H1 (cell line): Measurements from ENCODE around the gene IRF2BP1. TPM values are rescaled to one million over a fixed set of nuclear protein-coding genes. Genes with fewer than 3 reads are reported as not detected.

Source experiments
- CTCF ChIA-PET: fragments of 300-600 bp; sonication (Branson Sonifier 250); formaldehyde crosslinking; loops from one replicate; lab custom pipeline; 2021; ENCODE audit not compliant: partially characterized antibody; lab: Charles Lee
- POLR2A ChIA-PET: fragments of 300-600 bp; sonication (Branson Sonifier 250); formaldehyde crosslinking; loops from one replicate; lab custom pipeline; 2021; ENCODE audit warnings: inconsistent platforms; ENCODE audit not compliant: partially characterized antibody; lab: Charles Lee
- DNase-seq, 2 experiments: peaks; one replicate each; pipeline versions ENCODE4 v3.0.0 to v3.0.0-alpha.2; 2010 to 2022; ENCODE audit warnings: low spot score in 2 of 2, low read depth in 1 of 2, mixed read lengths in 1 of 2
- FAIRE-seq: peaks from 2 replicates; lab custom pipeline; 2011; peaks lifted over from hg19 to GRCh38; lab: Jason Lieb, UNC
- H2AFZ ChIP-seq: 2 replicates; pipeline ENCODE4 v1.8.1; 2012; ENCODE audit warnings: low read length, inconsistent platforms
- H2AK5ac ChIP-seq: 2 replicates; pipeline ENCODE4 v1.6.1; 2013; ENCODE audit warnings: low read depth, low read length
- H2BK120ac ChIP-seq: replicated peaks from 2 replicates; pipeline ENCODE3; 2013; ENCODE audit warnings: low read depth, low read length, inconsistent platforms
- H2BK12ac ChIP-seq: 2 replicates; pipeline ENCODE4 v1.6.1; 2013; ENCODE audit warnings: low read depth, low read length
- H2BK15ac ChIP-seq: 2 replicates; pipeline ENCODE4 v1.6.1; 2013; ENCODE audit warnings: low read length
- H2BK20ac ChIP-seq: 2 replicates; pipeline ENCODE4 v1.6.1; 2013; ENCODE audit warnings: low read length
- H2BK5ac ChIP-seq: 2 replicates; pipeline ENCODE4 v1.6.1; 2013; ENCODE audit warnings: low read depth, low read length
- H3K14ac ChIP-seq: 2 replicates; pipeline ENCODE4 v1.6.1; 2013; ENCODE audit warnings: inconsistent platforms; ENCODE audit not compliant: insufficient read length
- H3K18ac ChIP-seq: 2 replicates; pipeline ENCODE4 v1.6.1; 2013; ENCODE audit warnings: low read length; ENCODE audit errors: extremely low read depth
- H3K23ac ChIP-seq: 2 replicates; pipeline ENCODE4 v1.6.1; 2013; ENCODE audit warnings: inconsistent platforms; ENCODE audit not compliant: insufficient read length
- H3K23me2 ChIP-seq: 2 replicates; pipeline ENCODE4 v1.6.1; 2013; ENCODE audit warnings: low read depth, low read length
- H3K27ac ChIP-seq: 2 replicates; pipeline ENCODE4 v1.6.1; 2011; ENCODE audit warnings: low read depth, low read length, inconsistent platforms
- H3K27me3 ChIP-seq, 4 experiments: replicated peaks in 1 of 4; 1 replicate in 1 of 4; 2 replicates in 3 of 4; pipeline versions ENCODE4 v1.6.1 to v1.8.1; 2011 to 2013; ENCODE audit warnings: low read length in 3 of 4, mild to moderate bottlenecking in 3 of 4, inconsistent platforms in 2 of 4, mixed read lengths in 2 of 4, moderate library complexity in 1 of 4; ENCODE audit not compliant: control insufficient read depth in 3 of 4, insufficient read depth in 3 of 4; ENCODE audit errors: extremely low read depth in 1 of 4
- H3K36me3 ChIP-seq, 4 experiments: 2 replicates each; pipeline versions ENCODE4 v1.6.1 to v1.8.1; 2011 to 2013; ENCODE audit warnings: mild to moderate bottlenecking in 4 of 4, low read length in 3 of 4, moderate library complexity in 2 of 4, control low read depth in 1 of 4, inconsistent platforms in 1 of 4; ENCODE audit not compliant: insufficient read depth in 4 of 4, control insufficient read depth in 2 of 4
- H3K4ac ChIP-seq: replicated peaks from 2 replicates; pipeline ENCODE3; 2013; ENCODE audit warnings: low read length, low read depth, mixed read lengths, inconsistent platforms; ENCODE audit not compliant: insufficient read length
- H3K4me1 ChIP-seq, 4 experiments: replicated peaks in 1 of 4; 1 replicate in 1 of 4; 2 replicates in 3 of 4; pipeline versions ENCODE4 v1.6.1 to v1.8.1; 2011 to 2013; ENCODE audit warnings: low read length in 3 of 4, inconsistent platforms in 2 of 4, mixed read lengths in 1 of 4; ENCODE audit not compliant: insufficient read depth in 4 of 4, control insufficient read depth in 3 of 4
- H3K4me2 ChIP-seq, 2 experiments: 2 replicates each; pipeline versions ENCODE4 v1.6.1 to v1.8.1; 2011 to 2013; ENCODE audit warnings: low read depth in 2 of 2, low read length in 2 of 2, control low read depth in 1 of 2, inconsistent platforms in 1 of 2, mild to moderate bottlenecking in 1 of 2; ENCODE audit not compliant: insufficient read depth in 1 of 2
- H3K4me3 ChIP-seq, 4 experiments: fragments of 200-600, 300-600 bp in 1 of 4; sonication (generic), shearing (Covaris generic), sonication (Bioruptor Twin) in 1 of 4; 2 replicates each; pipeline versions ENCODE4 v1.5.1 to v1.8.1; 2011 to 2016; ENCODE audit warnings: low read length in 4 of 4, low read depth in 3 of 4, control low read depth in 2 of 4, inconsistent platforms in 2 of 4, mild to moderate bottlenecking in 2 of 4, mixed read lengths in 1 of 4, moderate library complexity in 1 of 4; ENCODE audit not compliant: insufficient read depth in 2 of 4; ENCODE audit errors: extremely low read depth in 1 of 4
- H3K56ac ChIP-seq: replicated peaks from 2 replicates; pipeline ENCODE3; 2013; ENCODE audit warnings: low read depth, mild to moderate bottlenecking, mixed read lengths, low read length, inconsistent platforms; ENCODE audit not compliant: insufficient read length
- H3K79me1 ChIP-seq: 2 replicates; pipeline ENCODE4 v1.6.1; 2013; ENCODE audit warnings: low read depth, low read length, control low read depth
- H3K79me2 ChIP-seq, 2 experiments: 2 replicates each; pipeline versions ENCODE4 v1.6.1 to v1.8.1; 2012 to 2013; ENCODE audit warnings: low read length in 2 of 2, mild to moderate bottlenecking in 2 of 2, inconsistent platforms in 1 of 2; ENCODE audit not compliant: insufficient read depth in 2 of 2, control insufficient read depth in 1 of 2
- H3K9ac ChIP-seq, 4 experiments: replicated peaks in 1 of 4; 1 replicate in 1 of 4; 2 replicates in 3 of 4; pipeline versions ENCODE4 v1.6.1 to v1.8.1; 2011 to 2013; ENCODE audit warnings: low read depth in 3 of 4, low read length in 3 of 4, control low read depth in 2 of 4, mild to moderate bottlenecking in 2 of 4, moderate library complexity in 2 of 4, inconsistent platforms in 1 of 4; ENCODE audit errors: extremely low read depth in 1 of 4
- H3K9me3 ChIP-seq, 2 experiments: 2 replicates each; pipeline versions ENCODE4 v1.6.1 to v1.8.1; 2012 to 2013; ENCODE audit warnings: mild to moderate bottlenecking in 2 of 2, moderate library complexity in 2 of 2, control low read depth in 1 of 2, inconsistent platforms in 1 of 2, low read depth in 1 of 2, low read length in 1 of 2, mixed read lengths in 1 of 2; ENCODE audit not compliant: insufficient read depth in 2 of 2
- H4K20me1 ChIP-seq, 2 experiments: replicated peaks in 1 of 2; 2 replicates each; pipeline versions ENCODE3 to v1.8.1; 2011 to 2013; ENCODE audit warnings: inconsistent platforms in 2 of 2, low read length in 2 of 2, mild to moderate bottlenecking in 1 of 2; ENCODE audit not compliant: insufficient read depth in 2 of 2, control insufficient read depth in 1 of 2
- H4K5ac ChIP-seq: 2 replicates; pipeline ENCODE4 v1.6.1; 2013; ENCODE audit warnings: low read length, low read depth, mixed read lengths, inconsistent platforms; ENCODE audit not compliant: insufficient read length
- H4K8ac ChIP-seq: 2 replicates; pipeline ENCODE4 v1.8.0; 2013; ENCODE audit warnings: mild to moderate bottlenecking, moderate library complexity, low read length, inconsistent platforms; ENCODE audit not compliant: insufficient read depth; ENCODE audit errors: extremely low read depth
- H4K91ac ChIP-seq: replicated peaks from 2 replicates; pipeline ENCODE3; 2013; ENCODE audit warnings: low read length, mixed read lengths, inconsistent platforms; ENCODE audit not compliant: insufficient read length
- CBX5 ChIP-seq: fragments of 300-800, 300-1000 bp; sonication (generic); IDR thresholded peaks from 2 replicates; pipeline ENCODE4 v1.7.1; 2016; ENCODE audit warnings: antibody characterized with exemption, low read length, low read depth
- GTF2F1 ChIP-seq: IDR thresholded peaks from 2 replicates; pipeline ENCODE4 v1.6.1; 2012; ENCODE audit warnings: low read depth, low read length, improper control_type of control experiment, borderline replicate concordance
- KDM1A ChIP-seq: fragments of 200-600, 300-600 bp; sonication (generic); IDR thresholded peaks from 2 replicates; pipeline ENCODE4 v1.7.1; 2016; ENCODE audit warnings: mild to moderate bottlenecking, low read length, borderline replicate concordance
- KDM4A ChIP-seq: IDR thresholded peaks from one replicate; pipeline ENCODE4 v1.7.1; 2012; ENCODE audit warnings: low read depth, mild to moderate bottlenecking, moderate library complexity, low read length, inconsistent platforms; ENCODE audit not compliant: severe bottlenecking
- MAX ChIP-seq: IDR thresholded peaks from 2 replicates; pipeline ENCODE4 v1.6.1; 2012; ENCODE audit warnings: inconsistent platforms
- SAP30 ChIP-seq: fragments of 300-600 bp; sonication (generic); IDR thresholded peaks from 2 replicates; pipeline ENCODE4 v1.7.1; 2012; ENCODE audit warnings: low read length, moderate library complexity, mild to moderate bottlenecking, inconsistent platforms; ENCODE audit not compliant: insufficient read depth, insufficient replicate concordance
- SIN3A ChIP-seq, 2 experiments: IDR thresholded peaks in 1 of 2; conservative IDR thresholded peaks in 1 of 2; 2 replicates each; pipeline ENCODE4 v1.6.1; 2011 to 2012; ENCODE audit warnings: low read length in 2 of 2, improper control_type of control experiment in 1 of 2, low read depth in 1 of 2, mild to moderate bottlenecking in 1 of 2
- SIRT6 ChIP-seq: IDR thresholded peaks from one replicate; pipeline ENCODE4 v1.7.1; 2012; ENCODE audit warnings: low read length, inconsistent platforms
- SIX5 ChIP-seq: IDR thresholded peaks from 2 replicates; pipeline ENCODE4 v1.6.1; 2011; ENCODE audit warnings: mild to moderate bottlenecking, low read depth, low read length
- SP4 ChIP-seq: IDR thresholded peaks from 2 replicates; pipeline ENCODE4 v1.6.1; 2012; ENCODE audit warnings: low read length, inconsistent platforms
- TAF1 ChIP-seq: IDR thresholded peaks from 2 replicates; pipeline ENCODE4 v1.6.1; 2011; ENCODE audit warnings: mild to moderate bottlenecking, low read depth, low read length
- TAF7 ChIP-seq: optimal IDR thresholded peaks from 2 replicates; pipeline ENCODE3; 2011; ENCODE audit warnings: low read depth, mild to moderate bottlenecking, inconsistent platforms, low read length, moderate library complexity, borderline replicate concordance
- YY1 ChIP-seq: IDR thresholded peaks from 2 replicates; pipeline ENCODE4 v1.6.1; 2011; ENCODE audit warnings: low read depth, mild to moderate bottlenecking, low read length
- WGBS, 2 experiments: shearing (Covaris generic) in 1 of 2; methylation state at CpG; one replicate each; pipeline versions ENCODE4 v1.1.6 to v1.1.7; 2013 to 2015; ENCODE audit warnings: low lambda C conversion rate in 2 of 2, mixed read lengths in 2 of 2, inconsistent platforms in 1 of 2, low coverage in 1 of 2, missing lambda C conversion rate in 1 of 2; ENCODE audit not compliant: insufficient replicate concordance in 2 of 2, insufficient coverage in 1 of 2, insufficient read length in 1 of 2; ENCODE audit errors: extremely low coverage in 1 of 2, missing lambda C conversion rate in 1 of 2; 5-methylcytosine and 5-hydroxymethylcytosine counted together
- polyA plus RNA-seq, 7 experiments: library from polyadenylated mRNA; depleted of rRNA in 3 of 7; stranded (reverse) in 5 of 7; unstranded in 2 of 7; fragments of >200 nt in 5 of 7; fragments of 200-250 nt in 2 of 7; gene quantifications; 1 replicate in 5 of 7; 2 replicates in 1 of 7; 4 replicates in 1 of 7; pipeline versions ENCODE4 v1.2.1 to v1.2.3, GENCODE V29; 2011 to 2013; ENCODE audit warnings: missing spikeins in 2 of 7, mixed read lengths in 2 of 7
- total RNA-seq: library from RNA; stranded (reverse); fragmentation: NEBNext Ultra II Directional; extraction: Animal tissue kit (Norgen Biotek cat#: 25700); gene quantifications from 2 replicates; pipeline ENCODE4 v1.2.1, GENCODE V29; 2021

The IRF2BP1 gene
- total and polyA plus RNA-seq, 2 of the 8 experiments (the other 6 are each of a cell fraction or from before 2014, with no cell fraction given): 12.1 to 24.4 TPM

GRCh38 chr19:45917421-45918091 lies 31.6 kb upstream of the IRF2BP1 start:
- H3K9me3 ChIP-seq: no peaks in the 10 kb centered on the region
- DNase-seq: no peak
- POLR2A ChIA-PET: interaction anchor here (1.0 kb wide), 1 partner anchor 54 kb away, joined by 3 read pairs; no protein-coding TSS in a partner anchor
- no peak overlapping the region for H2AK5ac ChIP-seq
- no peak overlapping the region for H2BK12ac ChIP-seq
- H3K36me3 ChIP-seq: no peaks in the 10 kb centered on the region
- H2AFZ ChIP-seq: no peak overlapping the region
- no peaks in the 10 kb centered on the region for H3K27me3 ChIP-seq
- no peaks in the 10 kb centered on the region for H4K20me1 ChIP-seq
- no peak overlapping the region for H2BK5ac ChIP-seq
- no peak overlapping the region for H2BK15ac ChIP-seq
- no peak for FAIRE-seq
- H2BK20ac ChIP-seq: no peak overlapping the region
- H4K5ac ChIP-seq: no peak overlapping the region
- no peak overlapping the region for H2BK120ac ChIP-seq
- H3K18ac ChIP-seq: no peak overlapping the region
- H3K4me1 ChIP-seq: peaks cover 0 to 3% (median 0%) of the 10 kb centered on the region in 4 experiments; a peak in 4 of 7 replicates
- CTCF ChIA-PET: interaction anchor here (0.6 to 1.0 kb wide), 2 partner anchors 14 to 113 kb away, joined by 3 to 5 read pairs; no protein-coding TSS in a partner anchor
- H3K14ac ChIP-seq: no peak overlapping the region
- H4K91ac ChIP-seq: no peak overlapping the region
- no peak overlapping the region for H3K9ac ChIP-seq
- WGBS, 2 experiments: 93% methylated on average over 4 of the region's 4 CpGs; no CpG with 5 or more reads in 1 of the 2 experiments
- H3K27ac ChIP-seq: no peak overlapping the region
- no peak overlapping the region for H3K23ac ChIP-seq
- no peaks in the 10 kb centered on the region for H3K79me2 ChIP-seq
- H3K79me1 ChIP-seq: no peaks in the 10 kb centered on the region
- no peaks in the 10 kb centered on the region for H3K23me2 ChIP-seq
- no peak overlapping the region for H3K4me3 ChIP-seq
- no peak overlapping the region for H3K4me2 ChIP-seq
- no peak overlapping the region for H3K56ac ChIP-seq
- H4K8ac ChIP-seq: no peak overlapping the region
- H3K4ac ChIP-seq: no peak overlapping the region
- TF ChIP-seq YY1 (no peak), GTF2F1 (no peak), TAF1 (no peak), SIRT6 (no peak), TAF7 (no peak), SIX5 (no peak), CBX5 (no peak), KDM1A (no peak), SP4 (no peak), MAX (no peak), SIN3A (conservative IDR thresholded peaks at IDR 0.05 in 1 of 2, IDR thresholded peaks at IDR 0.05 in 1 of 2; ENCODE audit: low read depth in 1 of 2, low read length in 2 of 2) (no peak), KDM4A (no peak), SAP30 (no peak)
